HCEC 1CT (cell line): ENCODE data around the gene C11orf86.
"Not testable (repeated sequence)": the region's sequence is repeated elsewhere in the genome, so short reads cannot be mapped to it uniquely, and the experiment has no call there.

ENCODE experiments used
- DNase-seq: peaks from one replicate; pipeline ENCODE4 v3.0.0-alpha.2; 2017

The C11orf86 gene

GRCh38 chr11:66967670-66968425, 7.3 kb upstream of the C11orf86 start:
- peak; percentile 89 for DNase-seq

- peak; percentile 63 for DNase-seq
Observed at GRCh38 chr11:66969584-66970225, 5.4 kb upstream of the C11orf86 start.

- no peak for DNase-seq
Observed at GRCh38 chr11:66970371-66970806, 4.7 kb upstream of the C11orf86 start.

GRCh38 chr11:66970807-66971442, 4.2 kb upstream of the C11orf86 start:
- peak; percentile 99 for DNase-seq

- DNase-seq: no peak
Observed at GRCh38 chr11:66971488-66971887, 3.6 kb upstream of the C11orf86 start.

- no peak for DNase-seq
Observed at GRCh38 chr11:66973956-66974580, 1.0 kb upstream of the C11orf86 start.

- DNase-seq: no peak
Observed at GRCh38 chr11:66975405-66976027, 412 bp downstream of the C11orf86 start.

- no peak for DNase-seq
Observed at GRCh38 chr11:66976028-66976467, 944 bp downstream of the C11orf86 start.

- DNase-seq: no peak
Observed at GRCh38 chr11:66976925-66977324, 1.8 kb downstream of the C11orf86 start.

- DNase-seq: no peak
Observed at GRCh38 chr11:66978229-66978628, 3.1 kb downstream of the C11orf86 start.

GRCh38 chr11:66978717-66979116, 3.6 kb downstream of the C11orf86 start:
- DNase-seq: no peak

- no peak for DNase-seq
Observed at GRCh38 chr11:66979336-66979980, 4.4 kb downstream of the C11orf86 start.

- peak; percentile 94 for DNase-seq
Observed at GRCh38 chr11:66981976-66982578, 7.0 kb downstream of the C11orf86 start.

GRCh38 chr11:66983275-66983924, 8.3 kb downstream of the C11orf86 start:
- no peak for DNase-seq

- no peak for DNase-seq
Observed at GRCh38 chr11:66985508-66986177, 10.5 kb downstream of the C11orf86 start.

- no peak for DNase-seq
Observed at GRCh38 chr11:66986178-66986545, 11.1 kb downstream of the C11orf86 start.

GRCh38 chr11:66987158-66987620, 12.1 kb downstream of the C11orf86 start:
- no peak for DNase-seq

GRCh38 chr11:66987924-66988637, 13.0 kb downstream of the C11orf86 start:
- no peak for DNase-seq

- DNase-seq: not testable (repeated sequence)
Observed at GRCh38 chr11:66988741-66989140, 13.6 kb downstream of the C11orf86 start.

GRCh38 chr11:66989360-66989759, 14.3 kb downstream of the C11orf86 start:
- DNase-seq: not testable (repeated sequence)
